Endothelial cell of umbilical vein (primary cell): ENCODE data around the gene GXYLT2. TPM values are rescaled to one million over a fixed set of nuclear protein-coding genes. Genes with fewer than 3 reads are reported as not detected.

Source experiments
- BruUV-seq: library from RNA; stranded (reverse); fragments of 400-500 nt; replicated peaks from 2 replicates; lab custom pipeline; 2021; lab: Mats Ljungman, UMichigan
- CTCF ChIA-PET: fragments of 300-600, 350-600 bp; sonication (Branson Sonifier 250); formaldehyde crosslinking; loops from one replicate; lab custom pipeline; 2021; ENCODE audit warnings: antibody characterized with exemption, inconsistent platforms; lab: Charles Lee
- POLR2A ChIA-PET: fragments of 300-600, 350-600 bp; sonication (Branson Sonifier 250); formaldehyde crosslinking; loops from one replicate; lab custom pipeline; 2021; ENCODE audit warnings: antibody characterized with exemption, inconsistent platforms; lab: Charles Lee
- DNase-seq: peaks from one replicate; pipeline ENCODE4 v3.0.0-alpha.2; 2011; ENCODE audit warnings: low read depth, low spot score
- FAIRE-seq: peaks from 2 replicates; lab custom pipeline; 2011; peaks lifted over from hg19 to GRCh38; lab: Jason Lieb, UNC
- H2AFZ ChIP-seq: 2 replicates; pipeline ENCODE4 v1.6.0; 2012; ENCODE audit warnings: low read depth, low read length, control low read depth, inconsistent platforms
- H3K27ac ChIP-seq: 2 replicates; pipeline ENCODE4 v1.5.1; 2011; ENCODE audit warnings: low read depth, mild to moderate bottlenecking, control low read depth, low read length, moderate library complexity; ENCODE audit not compliant: insufficient read depth
- H3K27me3 ChIP-seq, 2 experiments: 2 replicates each; pipeline versions ENCODE4 v1.6.0 to v1.6.1; 2011; ENCODE audit warnings: low read length in 2 of 2, mixed read lengths in 1 of 2; ENCODE audit not compliant: control insufficient read depth in 2 of 2, insufficient read depth in 2 of 2
- H3K36me3 ChIP-seq, 2 experiments: 2 replicates in 1 of 2; 3 replicates in 1 of 2; pipeline ENCODE4 v1.5.1; 2011; ENCODE audit warnings: low read length in 2 of 2, mild to moderate bottlenecking in 1 of 2, moderate library complexity in 1 of 2; ENCODE audit not compliant: control insufficient read depth in 2 of 2, insufficient read depth in 2 of 2; ENCODE audit errors: extremely low read depth in 1 of 2
- H3K4me1 ChIP-seq: 3 replicates; pipeline ENCODE4 v1.5.1; 2011; ENCODE audit warnings: mild to moderate bottlenecking, low read length; ENCODE audit not compliant: control insufficient read depth, insufficient read depth; ENCODE audit errors: extremely low read depth
- H3K4me2 ChIP-seq: 2 replicates; pipeline ENCODE4 v1.6.1; 2011; ENCODE audit warnings: low read length, control low read depth, mixed read lengths; ENCODE audit not compliant: insufficient read depth
- H3K4me3 ChIP-seq, 3 experiments: fragments of 200-600 bp in 1 of 3; sonication (generic), shearing (Covaris generic) in 1 of 3; replicated peaks in 1 of 3; 2 replicates each; pipeline ENCODE4 v1.5.1; 2011 to 2016; ENCODE audit warnings: control low read depth in 3 of 3, low read length in 3 of 3, mild to moderate bottlenecking in 2 of 3, inconsistent platforms in 1 of 3, low read depth in 1 of 3, moderate library complexity in 1 of 3; ENCODE audit not compliant: insufficient read depth in 1 of 3
- H3K79me2 ChIP-seq: 2 replicates; pipeline ENCODE4 v1.6.0; 2012; ENCODE audit warnings: low read length, inconsistent platforms; ENCODE audit not compliant: control insufficient read depth, insufficient read depth
- H3K9ac ChIP-seq: replicated peaks from 2 replicates; pipeline ENCODE3; 2011; ENCODE audit warnings: low read length, control low read depth; ENCODE audit not compliant: insufficient read depth; ENCODE audit errors: extremely low read depth
- H3K9me1 ChIP-seq: replicated peaks from 3 replicates; pipeline ENCODE4 v1.6.0; 2011; ENCODE audit warnings: mild to moderate bottlenecking, low read length; ENCODE audit not compliant: control insufficient read depth, insufficient read depth; ENCODE audit errors: extremely low read depth
- H3K9me3 ChIP-seq: replicated peaks from 2 replicates; pipeline ENCODE4 v1.5.1; 2012; ENCODE audit warnings: low read length, inconsistent platforms; ENCODE audit not compliant: control insufficient read depth, insufficient read depth
- H4K20me1 ChIP-seq: replicated peaks from 2 replicates; pipeline ENCODE3; 2011; ENCODE audit warnings: mild to moderate bottlenecking, low read length; ENCODE audit not compliant: control insufficient read depth, insufficient read depth; ENCODE audit errors: extremely low read depth
- CTCF ChIP-seq, 2 donors: IDR thresholded peaks; 1 replicate in 1 of 2; 2 replicates in 1 of 2; pipeline ENCODE4 v1.5.1; 2011; ENCODE audit warnings: low read length in 2 of 2, mild to moderate bottlenecking in 2 of 2, moderate library complexity in 2 of 2, control low read depth in 1 of 2, inconsistent platforms in 1 of 2, low read depth in 1 of 2; ENCODE audit not compliant: insufficient read depth in 1 of 2; ENCODE audit errors: extremely low read depth in 1 of 2
- EZH2 ChIP-seq: IDR thresholded peaks from 2 replicates; pipeline ENCODE4 v1.6.1; 2012; ENCODE audit warnings: borderline replicate concordance, low read depth, mild to moderate bottlenecking, moderate library complexity, low read length, inconsistent platforms; ENCODE audit not compliant: severe bottlenecking
- FOS ChIP-seq: IDR thresholded peaks from 2 replicates; pipeline ENCODE4 v1.6.1; 2011; ENCODE audit warnings: mild to moderate bottlenecking, low read length, moderate library complexity, borderline replicate concordance; ENCODE audit not compliant: insufficient read depth
- GATA2 ChIP-seq: IDR thresholded peaks from 2 replicates; pipeline ENCODE4 v1.7.0; 2011; ENCODE audit warnings: low read depth, mild to moderate bottlenecking, moderate library complexity, mixed read lengths, low read length; ENCODE audit not compliant: insufficient read length, insufficient read depth
- JUN ChIP-seq: IDR thresholded peaks from 2 replicates; pipeline ENCODE4 v1.6.1; 2011; ENCODE audit warnings: borderline replicate concordance, low read depth; ENCODE audit not compliant: insufficient read length, insufficient read depth
- MAX ChIP-seq: IDR thresholded peaks from 2 replicates; pipeline ENCODE4 v1.6.1; 2011; ENCODE audit not compliant: insufficient read depth, insufficient read length
- MYC ChIP-seq: IDR thresholded peaks from one replicate; pipeline ENCODE4 v1.6.1; 2011; ENCODE audit warnings: mild to moderate bottlenecking, low read depth, low read length
- POLR2A ChIP-seq: IDR thresholded peaks from 2 replicates; pipeline ENCODE4 v1.6.1; 2012; ENCODE audit warnings: low read depth, mild to moderate bottlenecking, control low read depth, low read length
- POLR2AphosphoS5 ChIP-seq: IDR thresholded peaks from 2 replicates; pipeline ENCODE4 v1.6.1; 2012; ENCODE audit warnings: low read depth, mild to moderate bottlenecking, control low read depth, low read length, moderate library complexity; ENCODE audit not compliant: insufficient read depth
- dilution Hi-C: fragments of 300-500 bp; cut with MboI; formaldehyde crosslinking; loops from one replicate; pipeline ENCODE4 v1.15.0; 2019; ENCODE audit warnings: low sequenced_read_pairs; ENCODE audit not compliant: extremely low pct_ligation_motif_present
- intact Hi-C: fragments of 100-400 bp; cut with micrococcal nuclease; formaldehyde crosslinking; loops from one replicate; pipeline ENCODE4 v1.10.0; 2022
- polyA plus RNA-seq, 4 experiments: library from polyadenylated mRNA; depleted of rRNA in 3 of 4; stranded (reverse) in 3 of 4; unstranded in 1 of 4; fragments of >200 nt; gene quantifications; 2 replicates each; pipeline versions ENCODE4 v1.2.1 to v1.2.3, GENCODE V29; 2011 to 2012; ENCODE audit warnings: missing spikeins in 1 of 4
- total RNA-seq: library from RNA; stranded (reverse); gene quantifications from 2 replicates; pipeline ENCODE4 v1.2.3, GENCODE V29; 2021

The GXYLT2 gene
- total and polyA plus RNA-seq, 2 donors (not counting 3 experiments of a cell fraction or from before 2014, with no cell fraction given) = 0.07 to 0.24 TPM

GRCh38 chr3:72960812-72961518, 73.1 kb downstream of the GXYLT2 start:
- Histone ChIP-seq H3K4me2 (no peak overlapping the region), H3K27ac (no peak overlapping the region), H3K4me3 (no peak overlapping the region), H3K79me2 (no peaks in the 10 kb centered on the region), H3K9ac (no peak overlapping the region), H4K20me1 (no peaks in the 10 kb centered on the region), H3K9me3 (no peaks in the 10 kb centered on the region), H3K9me1 (no peaks in the 10 kb centered on the region), H3K4me1 (no peaks in the 10 kb centered on the region), H3K27me3 (peaks cover 0 to 2% of the 10 kb centered on the region in 2 experiments), H2AFZ (no peak overlapping the region), H3K36me3 (no peaks in the 10 kb centered on the region)
- dilution Hi-C loops (no loop called here), intact Hi-C loops (no loop called here)
- TF ChIP-seq POLR2A = no peak
- TF ChIP-seq JUN = no peak
- no peak for TF ChIP-seq POLR2AphosphoS5
- no peak for TF ChIP-seq GATA2
- TF ChIP-seq EZH2 = no peak
- no peak for TF ChIP-seq FOS
- no peak for TF ChIP-seq CTCF (IDR thresholded peaks at IDR 0.05; ENCODE audit: extremely low read depth in 1 of 2, insufficient read depth in 1 of 2, low read depth in 1 of 2, low read length in 2 of 2)
- no peak for TF ChIP-seq MYC
- TF ChIP-seq MAX = no peak
- FAIRE-seq = no peak
- BruUV-seq = no TSS peak
- CTCF ChIA-PET = no interaction called here
- no peak for DNase-seq
- POLR2A ChIA-PET = no interaction called here
